ENCODE results near the gene SH2D4B.

SH2D4B gene

DNA sequence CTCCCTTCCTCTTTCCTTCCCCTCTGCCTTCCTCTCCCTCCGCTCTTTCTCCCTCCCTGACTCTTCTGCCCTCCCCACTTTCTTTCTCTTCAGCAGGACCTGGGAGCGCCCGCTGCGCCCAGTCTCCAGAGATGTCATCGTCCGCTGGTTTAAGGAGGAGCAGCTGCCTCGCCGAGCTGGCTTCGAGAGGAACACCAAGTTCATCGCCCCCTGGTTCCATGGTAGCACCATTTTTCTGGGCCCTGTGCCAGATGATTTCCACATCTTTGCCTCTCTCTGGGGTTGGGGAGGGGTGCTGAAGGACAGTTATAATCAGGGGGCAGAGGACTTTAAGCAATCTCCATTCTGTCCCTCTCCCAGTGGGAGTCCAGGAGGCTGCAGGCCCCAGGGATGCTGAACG, 71.6 kb downstream of the SH2D4B start:
- TF ChIP-seq, protein P1, sequence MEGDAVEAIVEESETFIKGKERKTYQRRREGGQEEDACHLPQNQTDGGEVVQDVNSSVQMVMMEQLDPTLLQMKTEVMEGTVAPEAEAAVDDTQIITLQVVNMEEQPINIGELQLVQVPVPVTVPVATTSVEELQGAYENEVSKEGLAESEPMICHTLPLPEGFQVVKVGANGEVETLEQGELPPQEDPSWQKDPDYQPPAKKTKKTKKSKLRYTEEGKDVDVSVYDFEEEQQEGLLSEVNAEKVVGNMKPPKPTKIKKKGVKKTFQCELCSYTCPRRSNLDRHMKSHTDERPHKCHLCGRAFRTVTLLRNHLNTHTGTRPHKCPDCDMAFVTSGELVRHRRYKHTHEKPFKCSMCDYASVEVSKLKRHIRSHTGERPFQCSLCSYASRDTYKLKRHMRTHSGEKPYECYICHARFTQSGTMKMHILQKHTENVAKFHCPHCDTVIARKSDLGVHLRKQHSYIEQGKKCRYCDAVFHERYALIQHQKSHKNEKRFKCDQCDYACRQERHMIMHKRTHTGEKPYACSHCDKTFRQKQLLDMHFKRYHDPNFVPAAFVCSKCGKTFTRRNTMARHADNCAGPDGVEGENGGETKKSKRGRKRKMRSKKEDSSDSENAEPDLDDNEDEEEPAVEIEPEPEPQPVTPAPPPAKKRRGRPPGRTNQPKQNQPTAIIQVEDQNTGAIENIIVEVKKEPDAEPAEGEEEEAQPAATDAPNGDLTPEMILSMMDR (IDR thresholded peaks at IDR 0.05; ENCODE audit: insufficient read depth, low read depth, low read length, missing control alignments) = no peak
- H3K4me3 ChIP-seq (ENCODE audit: low read depth, low read length) = no peak overlapping the region
- no peak for DNase-seq (ENCODE audit: low read depth)

DNA sequence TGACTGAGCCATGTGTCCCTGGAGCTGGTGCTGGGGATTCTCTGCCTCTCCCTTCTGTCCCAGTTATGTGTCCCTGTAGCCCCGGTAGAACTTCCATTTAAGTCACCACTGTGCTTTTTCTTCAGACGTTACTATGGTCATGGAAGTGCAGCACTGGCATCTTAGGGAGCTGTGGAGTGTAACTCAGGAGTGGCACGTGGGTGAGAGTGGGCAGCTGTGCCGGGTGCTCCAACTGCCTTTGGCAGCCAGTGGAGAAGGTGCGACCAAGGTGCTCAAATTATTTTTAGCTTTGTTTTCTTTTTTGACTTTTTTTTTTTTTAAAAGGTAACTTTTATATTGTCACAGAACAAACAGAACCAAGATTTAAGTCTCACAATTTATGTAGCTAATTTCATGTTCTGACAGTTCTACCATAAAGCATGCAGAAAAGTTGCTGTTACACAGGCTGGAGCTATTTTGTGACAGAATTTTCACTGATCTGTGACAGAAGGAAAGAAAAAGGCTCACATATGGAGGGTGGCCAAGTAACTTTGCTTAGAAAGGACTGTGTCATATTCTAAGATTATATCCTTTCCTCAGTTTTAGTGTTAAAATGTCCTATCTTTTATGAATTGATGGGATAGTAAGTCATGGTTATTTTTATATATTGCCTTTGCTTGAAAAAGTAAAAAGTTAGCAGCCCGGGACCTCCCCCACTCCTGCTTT, 73.9 kb downstream of the SH2D4B start:
- no peak overlapping the region for H3K4me3 ChIP-seq (ENCODE audit: low read depth, low read length)
- TF ChIP-seq, protein P1 (IDR thresholded peaks at IDR 0.05; ENCODE audit: insufficient read depth, low read depth, low read length, missing control alignments) = no peak
- DNase-seq (ENCODE audit: low read depth) = no peak

DNA sequence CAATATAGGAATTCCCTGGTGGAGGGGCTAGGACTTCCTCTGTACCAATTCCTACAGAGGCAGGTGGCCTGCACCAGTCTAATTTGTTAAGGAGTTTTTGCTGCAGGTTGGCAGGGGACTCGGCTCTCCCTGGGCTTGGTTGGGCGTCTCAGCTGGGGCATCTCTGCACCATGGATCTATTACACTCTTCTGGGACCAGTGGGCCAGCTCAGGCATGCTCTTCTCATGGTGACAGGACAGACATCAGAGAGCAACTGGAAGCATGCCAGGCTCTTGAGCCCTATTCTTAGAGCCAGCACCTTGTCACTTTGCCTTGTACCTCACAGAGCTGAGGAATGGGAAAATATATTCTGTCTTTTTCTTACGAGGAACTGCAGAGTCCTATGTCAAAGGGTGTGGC, 74.6 kb downstream of the SH2D4B start:
- TF ChIP-seq, protein P1 (IDR thresholded peaks at IDR 0.05; ENCODE audit: insufficient read depth, low read depth, low read length, missing control alignments) = no peak
- H3K4me3 ChIP-seq (ENCODE audit: low read depth, low read length) = no peak overlapping the region
- no peak for DNase-seq (ENCODE audit: low read depth)

DNA sequence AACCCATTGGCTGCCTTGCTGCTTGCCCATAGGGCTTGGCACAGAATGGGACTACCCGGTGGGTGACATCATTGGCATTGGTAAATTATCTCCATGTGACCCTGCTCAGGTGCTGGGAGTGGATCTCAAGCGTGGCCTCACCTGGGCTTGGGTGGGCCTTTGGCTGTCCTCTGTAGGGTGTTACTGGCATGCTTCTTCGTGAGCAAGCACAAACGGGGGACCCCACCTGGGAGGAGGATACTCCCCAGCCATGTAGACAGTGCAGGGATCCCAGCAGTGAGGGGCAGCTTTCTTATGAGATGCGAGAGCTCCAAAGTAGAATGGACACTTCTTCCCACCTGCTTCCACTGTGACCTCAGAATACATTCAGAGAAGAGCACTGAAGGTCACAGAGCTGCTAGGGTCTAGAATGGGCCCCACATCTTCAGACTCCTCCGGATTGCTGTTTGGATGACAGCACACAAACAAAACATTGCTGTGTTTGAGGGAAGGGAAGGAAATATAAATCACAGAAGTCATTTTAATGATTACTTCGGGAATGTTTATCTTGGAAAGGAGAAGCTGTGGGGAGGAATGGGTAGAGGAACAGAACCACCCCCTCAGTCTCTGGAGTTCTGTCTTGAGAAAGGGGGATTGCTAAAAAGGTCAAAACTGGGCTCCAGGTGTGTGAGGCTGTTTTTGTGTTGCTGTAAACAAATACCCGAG, 75.9 kb downstream of the SH2D4B start:
- no peak for DNase-seq (ENCODE audit: low read depth)
- TF ChIP-seq, protein P1 (IDR thresholded peaks at IDR 0.05; ENCODE audit: insufficient read depth, low read depth, low read length, missing control alignments) = no peak
- H3K4me3 ChIP-seq (ENCODE audit: low read depth, low read length) = no peak overlapping the region

DNA sequence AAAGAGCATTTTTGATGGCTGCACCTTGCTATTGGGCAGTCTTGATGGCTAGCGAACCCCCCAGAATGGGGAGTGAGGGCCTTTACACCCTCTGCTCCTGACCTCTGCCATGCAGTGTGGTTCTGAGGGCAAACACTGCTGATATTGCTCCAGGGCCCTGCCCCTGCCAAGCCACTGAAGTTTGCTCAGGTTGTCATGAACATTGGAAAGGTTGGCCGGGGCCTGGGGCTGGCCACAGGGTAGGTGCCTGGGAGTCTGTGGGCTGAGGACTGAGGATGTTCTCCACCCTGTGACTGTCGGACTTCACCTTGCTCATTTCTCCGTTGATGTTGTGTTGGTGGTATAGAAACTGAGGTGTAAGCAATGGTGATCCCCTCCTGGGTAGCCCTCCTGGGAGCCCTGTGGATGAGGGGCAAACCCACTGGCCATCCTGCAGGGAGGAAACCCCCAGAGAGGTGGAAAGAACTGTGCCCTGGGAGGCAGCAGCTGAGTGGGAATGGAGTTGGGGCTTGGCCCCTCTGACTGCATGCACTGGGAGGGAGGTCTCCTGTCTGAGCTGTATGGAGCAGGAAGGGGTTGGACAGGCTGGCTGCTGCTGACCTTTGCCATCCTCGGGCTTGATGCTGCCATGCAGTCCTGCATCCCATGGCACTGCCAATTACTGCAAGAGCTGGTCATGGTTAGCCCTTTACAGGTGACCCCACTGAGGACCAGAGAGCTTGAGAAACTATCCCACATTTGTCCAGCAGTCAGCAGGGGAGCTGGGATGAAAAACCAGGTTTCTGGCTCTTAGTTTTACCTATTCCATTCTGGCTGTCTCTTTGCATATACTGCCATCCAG, 77.1 kb downstream of the SH2D4B start:
- TF ChIP-seq, protein P1 (IDR thresholded peaks at IDR 0.05; ENCODE audit: insufficient read depth, low read depth, low read length, missing control alignments) = no peak
- DNase-seq (ENCODE audit: low read depth) = no peak
- no peak overlapping the region for H3K4me3 ChIP-seq (ENCODE audit: low read depth, low read length)

DNA sequence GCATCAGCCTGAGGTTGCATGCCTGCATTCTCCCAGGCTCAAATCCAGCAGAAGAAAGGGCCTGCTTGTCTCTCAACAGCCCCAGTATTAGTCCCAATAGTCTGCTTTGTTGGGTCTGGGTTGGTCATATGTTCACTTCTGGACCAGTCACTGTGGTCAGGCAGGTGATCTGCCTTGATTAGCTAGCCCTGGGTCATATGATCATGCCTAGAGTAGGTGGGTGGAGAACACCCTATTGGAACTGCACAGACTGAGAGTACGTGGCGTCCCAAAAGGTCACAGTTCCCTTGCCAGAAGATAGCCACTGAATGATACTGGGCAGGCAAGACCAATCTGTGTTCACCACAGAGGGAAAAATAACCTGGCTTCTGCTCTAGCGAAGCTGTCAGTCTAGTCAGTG, 80.1 kb downstream of the SH2D4B start:
- no peak overlapping the region for H3K4me3 ChIP-seq (ENCODE audit: low read depth, low read length)
- DNase-seq (ENCODE audit: low read depth) = no peak
- TF ChIP-seq, protein P1 (IDR thresholded peaks at IDR 0.05; ENCODE audit: insufficient read depth, low read depth, low read length, missing control alignments) = no peak

Data from GM12865 (cell line).